Natural killer cell (primary cell): ENCODE data around the gene UBXN6. TPM values are rescaled to one million over a fixed set of nuclear protein-coding genes. Genes with fewer than 3 reads are reported as not detected.

ENCODE experiments used
- ATAC-seq, 3 donors: fragments of 150-1000 bp in 2 of 3; fragments of 200-7000 bp in 1 of 3; cut with Tn5 transposase; 1 replicate in 1 of 3; 2 replicates in 2 of 3; pipeline ENCODE4 v1.10.0; 2021; ENCODE audit warnings: mild to moderate bottlenecking in 2 of 3, moderate library complexity in 2 of 3
- DNase-seq, 2 donors: peaks; one replicate each; pipeline versions ENCODE4 v3.0.0 to v3.0.0-alpha.2; 2013 to 2021; ENCODE audit warnings: mixed read lengths in 1 of 2
- H3K27ac ChIP-seq: one replicate; pipeline ENCODE4 v1.5.1; 2013; ENCODE audit warnings: mild to moderate bottlenecking, low read length
- H3K27me3 ChIP-seq: one replicate; pipeline ENCODE4 v1.6.1; 2013; ENCODE audit warnings: low read length; ENCODE audit not compliant: control insufficient read depth, insufficient read depth
- H3K36me3 ChIP-seq: one replicate; pipeline ENCODE4 v1.6.1; 2013; ENCODE audit warnings: low read length; ENCODE audit not compliant: control insufficient read depth, insufficient read depth
- H3K4me1 ChIP-seq: one replicate; pipeline ENCODE4 v1.6.1; 2013; ENCODE audit warnings: low read length; ENCODE audit not compliant: control insufficient read depth, insufficient read depth
- H3K4me3 ChIP-seq: one replicate; pipeline ENCODE4 v1.5.1; 2013; ENCODE audit warnings: low read length
- H3K9me3 ChIP-seq: one replicate; pipeline ENCODE4 v1.6.1; 2013; ENCODE audit warnings: low read length; ENCODE audit not compliant: control insufficient read depth, insufficient read depth
- H3K27ac Mint-ChIP-seq, 2 donors: one replicate each; pipeline ENCODE4 v1.8.0; 2022; ENCODE audit warnings: mild to moderate bottlenecking in 2 of 2, mixed read lengths in 2 of 2, moderate library complexity in 1 of 2
- H3K27me3 Mint-ChIP-seq, 2 donors: one replicate each; pipeline ENCODE4 v1.8.0; 2022; ENCODE audit warnings: low read depth in 2 of 2, mixed read lengths in 2 of 2
- H3K36me3 Mint-ChIP-seq: one replicate; pipeline ENCODE4 v1.8.0; 2022; ENCODE audit warnings: mixed read lengths
- H3K4me1 Mint-ChIP-seq, 2 donors: one replicate each; pipeline ENCODE4 v1.8.0; 2022; ENCODE audit warnings: mixed read lengths in 2 of 2
- H3K4me3 Mint-ChIP-seq: one replicate; pipeline ENCODE4 v1.8.0; 2022; ENCODE audit warnings: mild to moderate bottlenecking, moderate library complexity, mixed read lengths
- H3K9me3 Mint-ChIP-seq, 2 donors: one replicate each; pipeline ENCODE4 v1.8.0; 2022; ENCODE audit warnings: mixed read lengths in 2 of 2
- WGBS: methylation state at CpG from one replicate; pipeline ENCODE4 v1.1.7; 2013; ENCODE audit warnings: missing lambda C conversion rate; ENCODE audit not compliant: insufficient coverage; 5-methylcytosine and 5-hydroxymethylcytosine counted together
- intact Hi-C: fragments of 100-400 bp; cut with micrococcal nuclease; formaldehyde crosslinking; loops from one replicate; pipeline ENCODE4 v1.14.2; 2022
- total RNA-seq, 4 donors: library from RNA; stranded (reverse); fragments of 120-200 nt in 1 of 4; gene quantifications; one replicate each; pipeline versions ENCODE4 v1.2.3 to v1.2.4, GENCODE V29; 2013 to 2022
- TF ChIP-seq, protein P1 (sequence below): fragments of 200-600 bp; IDR thresholded peaks from one replicate; pipeline ENCODE4 v1.8.0; 2022; ENCODE audit warnings: antibody characterized with exemption

Gene UBXN6
- total RNA-seq, 3 donors from 2014 or later (not counting 1 experiment from before 2014, with no cell fraction given), result 54.3 to 67.7 (median 63.3) TPM

- Histone ChIP-seq H3K9me3 (no peaks in the 10 kb centered on the region), H3K4me1 (no peaks in the 10 kb centered on the region), H3K36me3 (peaks cover 68% of the 10 kb centered on the region), H3K4me3 (no peak overlapping the region), H3K27me3 (no peaks in the 10 kb centered on the region), H3K27ac (no peak overlapping the region)
- WGBS, result 95% methylated on average over 30 of the region's 30 CpGs
- ATAC-seq (no peak), DNase-seq (no peak)
- H3K4me1 Mint-ChIP-seq, result no peaks in the 10 kb centered on the region
- no peaks in the 10 kb centered on the region for H3K27me3 Mint-ChIP-seq
- TF ChIP-seq, protein P1, sequence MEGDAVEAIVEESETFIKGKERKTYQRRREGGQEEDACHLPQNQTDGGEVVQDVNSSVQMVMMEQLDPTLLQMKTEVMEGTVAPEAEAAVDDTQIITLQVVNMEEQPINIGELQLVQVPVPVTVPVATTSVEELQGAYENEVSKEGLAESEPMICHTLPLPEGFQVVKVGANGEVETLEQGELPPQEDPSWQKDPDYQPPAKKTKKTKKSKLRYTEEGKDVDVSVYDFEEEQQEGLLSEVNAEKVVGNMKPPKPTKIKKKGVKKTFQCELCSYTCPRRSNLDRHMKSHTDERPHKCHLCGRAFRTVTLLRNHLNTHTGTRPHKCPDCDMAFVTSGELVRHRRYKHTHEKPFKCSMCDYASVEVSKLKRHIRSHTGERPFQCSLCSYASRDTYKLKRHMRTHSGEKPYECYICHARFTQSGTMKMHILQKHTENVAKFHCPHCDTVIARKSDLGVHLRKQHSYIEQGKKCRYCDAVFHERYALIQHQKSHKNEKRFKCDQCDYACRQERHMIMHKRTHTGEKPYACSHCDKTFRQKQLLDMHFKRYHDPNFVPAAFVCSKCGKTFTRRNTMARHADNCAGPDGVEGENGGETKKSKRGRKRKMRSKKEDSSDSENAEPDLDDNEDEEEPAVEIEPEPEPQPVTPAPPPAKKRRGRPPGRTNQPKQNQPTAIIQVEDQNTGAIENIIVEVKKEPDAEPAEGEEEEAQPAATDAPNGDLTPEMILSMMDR, result no peak
- no peaks in the 10 kb centered on the region for H3K9me3 Mint-ChIP-seq
- no peaks in the 10 kb centered on the region for H3K36me3 Mint-ChIP-seq
- intact Hi-C loops, result no loop called here
- no peak overlapping the region for H3K27ac Mint-ChIP-seq
- H3K4me3 Mint-ChIP-seq, result no peak overlapping the region
Measured at GRCh38 chr19:4448147-4448985, 9.2 kb downstream of the UBXN6 start.

DNA sequence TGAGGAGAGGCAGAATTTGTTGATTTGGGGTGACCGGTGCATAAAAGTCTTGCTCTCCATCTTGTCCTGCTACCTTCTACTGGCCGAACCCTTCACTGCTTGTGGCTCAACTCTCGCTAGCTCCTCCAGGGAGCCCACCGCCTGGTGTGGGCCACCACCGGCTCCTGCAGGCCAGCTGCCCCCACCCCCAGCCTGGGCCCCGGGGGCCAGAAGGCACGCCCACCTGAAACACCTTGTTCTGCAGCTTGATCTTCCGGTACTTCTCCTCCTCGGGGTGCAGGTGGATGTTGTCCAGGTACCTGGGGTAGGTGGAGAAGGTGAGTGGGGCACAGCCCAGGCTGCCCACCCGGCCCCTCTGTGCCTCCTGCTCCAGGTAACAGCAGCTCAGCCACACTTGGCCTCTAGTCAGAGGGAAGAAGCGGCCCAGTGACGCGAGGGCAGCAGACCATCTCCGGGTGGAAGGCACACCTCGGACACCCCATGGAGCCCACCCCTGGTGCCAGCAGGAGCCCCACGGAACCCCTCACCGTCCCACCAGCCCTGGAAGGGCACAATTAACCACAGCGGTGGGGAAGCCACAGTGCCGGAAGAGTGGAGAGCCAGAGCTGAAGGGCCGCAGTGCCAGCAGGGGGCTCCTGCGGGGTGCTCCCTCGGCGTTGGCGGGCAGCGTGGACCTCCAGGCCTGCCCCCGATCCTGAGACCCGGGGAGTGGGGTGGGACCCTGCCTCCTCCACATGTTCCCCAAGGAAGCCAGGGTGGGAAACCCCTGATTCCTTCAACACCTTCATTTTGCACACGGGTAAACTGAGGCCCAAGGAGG lies 10.1 kb downstream of the UBXN6 start:
- 98% methylated on average over 27 of the region's 28 CpGs for WGBS
- intact Hi-C loops, result no loop called here
- H3K27me3 ChIP-seq, result no peaks in the 10 kb centered on the region
- H3K36me3 ChIP-seq, result peaks cover 60% of the 10 kb centered on the region
- no peak overlapping the region for H3K4me3 ChIP-seq
- ATAC-seq (no peak), DNase-seq (no peak)
- H3K27ac ChIP-seq, result no peak overlapping the region
- Mint-ChIP-seq H3K36me3 (no peaks in the 10 kb centered on the region), H3K27me3 (no peaks in the 10 kb centered on the region), H3K9me3 (no peaks in the 10 kb centered on the region), H3K4me3 (no peak overlapping the region), H3K4me1 (no peaks in the 10 kb centered on the region), H3K27ac (no peak overlapping the region)
- H3K4me1 ChIP-seq, result no peaks in the 10 kb centered on the region
- TF ChIP-seq, protein P1, result no peak
- no peaks in the 10 kb centered on the region for H3K9me3 ChIP-seq

DNA sequence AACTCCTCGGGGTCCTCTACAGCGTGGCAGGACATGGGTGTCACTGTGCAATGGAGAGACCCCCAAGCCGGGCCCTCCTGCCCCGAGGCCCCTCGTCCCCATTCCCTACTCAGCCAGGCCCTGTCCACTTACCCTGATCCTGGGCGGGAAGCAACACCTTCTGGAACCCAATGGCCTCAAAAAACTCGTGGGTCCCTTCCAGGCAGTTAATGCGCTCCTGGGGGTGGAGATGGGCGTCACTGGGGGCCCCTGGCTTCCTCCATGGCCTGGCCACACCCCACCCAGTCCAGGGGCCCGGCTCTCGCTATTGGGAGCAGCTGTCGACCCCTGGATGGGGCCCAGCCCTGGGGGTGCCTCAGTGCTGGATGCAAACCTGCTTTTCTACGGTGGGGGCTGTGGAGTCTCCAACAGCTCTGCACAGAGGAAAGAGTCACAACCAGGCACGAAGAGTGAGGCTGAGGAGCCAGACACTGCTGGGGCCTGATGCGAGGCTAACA lies 10.8 kb downstream of the UBXN6 start:
- Histone ChIP-seq H3K9me3 (no peaks in the 10 kb centered on the region), H3K27me3 (no peaks in the 10 kb centered on the region), H3K36me3 (peaks cover 55% of the 10 kb centered on the region), H3K4me3 (no peak overlapping the region), H3K27ac (no peak overlapping the region), H3K4me1 (no peaks in the 10 kb centered on the region)
- no peak overlapping the region for H3K27ac Mint-ChIP-seq
- DNase-seq (no peak), ATAC-seq (no peak)
- H3K4me3 Mint-ChIP-seq, result no peak overlapping the region
- WGBS, result 91% methylated on average over 14 of the region's 15 CpGs
- H3K4me1 Mint-ChIP-seq, result peaks cover 0 to 5% of the 10 kb centered on the region in 2 donors
- no peaks in the 10 kb centered on the region for H3K27me3 Mint-ChIP-seq
- H3K36me3 Mint-ChIP-seq, result no peaks in the 10 kb centered on the region
- H3K9me3 Mint-ChIP-seq, result no peaks in the 10 kb centered on the region
- TF ChIP-seq, protein P1, result no peak
- intact Hi-C loops, result no loop called here
